Ishikawa (cell line): ENCODE data around the gene PCLO.

ENCODE experiments used
- RAD21 ChIP-seq: IDR thresholded peaks from 2 replicates; pipeline ENCODE4 v1.6.1; 2012; ENCODE audit warnings: low read depth
- TF ChIP-seq, protein P1 (sequence below): IDR thresholded peaks from 2 replicates; pipeline ENCODE4 v1.6.1; 2012

DNA sequence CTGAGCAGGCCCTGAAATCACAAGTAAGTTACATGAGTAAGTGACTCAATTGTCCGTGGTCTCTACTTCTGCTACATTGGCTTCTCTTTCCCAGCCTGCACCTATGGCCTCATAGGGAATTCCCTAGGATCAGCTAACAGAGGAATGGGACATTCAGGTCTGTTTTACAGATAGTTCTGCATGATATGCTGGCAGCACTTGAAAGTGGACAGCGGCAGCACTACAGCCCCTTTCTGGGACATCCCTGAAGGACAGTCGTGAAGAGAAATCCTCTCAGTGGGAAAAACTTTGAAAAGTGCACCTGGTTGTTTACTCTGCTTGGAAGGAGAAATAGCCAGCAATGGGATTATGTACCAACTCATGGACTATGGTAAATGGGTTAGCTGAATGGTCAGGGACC lies 426.1 kb downstream of the PCLO start:
- TF ChIP-seq RAD21, result no peak
- TF ChIP-seq, protein P1, sequence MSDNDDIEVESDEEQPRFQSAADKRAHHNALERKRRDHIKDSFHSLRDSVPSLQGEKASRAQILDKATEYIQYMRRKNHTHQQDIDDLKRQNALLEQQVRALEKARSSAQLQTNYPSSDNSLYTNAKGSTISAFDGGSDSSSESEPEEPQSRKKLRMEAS, result no peak
